Ovary (tissue), 9 donors: ENCODE measurements around the gene EXOC6B. TPM values are rescaled to one million over a fixed set of nuclear protein-coding genes. Genes with fewer than 3 reads are reported as not detected.
A peak's percentile ranks its signal among the peaks of the same experiment; 100 is the strongest.
"Not testable (repeated sequence)": the region's sequence is repeated elsewhere in the genome, so short reads cannot be mapped to it uniquely, and the experiment has no call there.

Source experiments
- DNase-seq, 5 donors: peaks; one replicate each; pipeline ENCODE4 v3.0.0-alpha.2; 2019 to 2020
- H3K27ac ChIP-seq, 2 donors: fragments of 200-600 bp; one replicate each; pipeline versions ENCODE4 v1.5.1 to v1.8.0; 2019 to 2022
- H3K27me3 ChIP-seq: fragments of 200-600 bp; one replicate; pipeline ENCODE4 v1.8.0; 2022
- H3K36me3 ChIP-seq: fragments of 200-600 bp; sonication (generic); one replicate; pipeline ENCODE4 v1.5.1; 2019
- H3K4me1 ChIP-seq: one replicate; pipeline ENCODE4 v1.8.1; 2013; ENCODE audit warnings: mild to moderate bottlenecking, moderate library complexity; ENCODE audit not compliant: insufficient read depth
- H3K4me3 ChIP-seq: fragments of 200-600 bp; sonication (generic); one replicate; pipeline ENCODE4 v1.5.1; 2017
- H3K9me3 ChIP-seq, 2 donors: fragments of 200-600 bp in 1 of 2; sonication (generic) in 1 of 2; one replicate each; pipeline versions ENCODE4 v1.5.1 to v1.8.1; 2013 to 2019; ENCODE audit warnings: mild to moderate bottlenecking in 1 of 2, moderate library complexity in 1 of 2
- EP300 ChIP-seq: sonication (generic); formaldehyde crosslinking; IDR thresholded peaks from one replicate; pipeline ENCODE4 v1.6.1; 2017; ENCODE audit warnings: antibody characterized with exemption
- POLR2A ChIP-seq: fragments of 450-650 bp; IDR thresholded peaks from one replicate; pipeline ENCODE4 v1.6.1; 2017; ENCODE audit warnings: antibody characterized with exemption, mild to moderate bottlenecking, moderate library complexity
- WGBS, 3 donors: extraction: QIAGEN DNeasy Blood & Tissue Kit in 1 of 3; methylation state at CpG; one replicate each; pipeline versions ENCODE4 v1.1.5 to v1.1.7; 2013 to 2017; 5-methylcytosine and 5-hydroxymethylcytosine counted together
- intact Hi-C, 4 donors: fragments of 100-400 bp; cut with DNase I; formaldehyde crosslinking; loops; one replicate each; pipeline versions ENCODE4 v1.11.0 to v1.15.1; 2022 to 2023
- polyA plus RNA-seq, 2 donors: library from polyadenylated mRNA; stranded (reverse); fragments of 200-250 nt in 1 of 2; fragments of 350-450 nt in 1 of 2; fragmentation: Illumina TruSeq in 1 of 2; extraction: RNeasy Lipid Tissue Mini Kit (QIAGEN cat#74804) in 1 of 2; gene quantifications; one replicate each; pipeline ENCODE4 v1.2.3, GENCODE V29; 2013 to 2014
- total RNA-seq, 7 donors: library from RNA; depleted of rRNA in 2 of 7; stranded (reverse); fragments of >200 nt in 2 of 7; fragmentation: NEBNext Ultra II Directional in 3 of 7; extraction: Animal tissue kit (Norgen Biotek cat#: 25700) in 3 of 7; gene quantifications; one replicate each; pipeline versions ENCODE4 v1.1.0 to v1.2.4, GENCODE V29; 2016 to 2023
- TF ChIP-seq, protein P1 (sequence below), 3 donors: fragments of 450-650 bp in 2 of 3; fragments of 200-600 bp in 1 of 3; IDR thresholded peaks; one replicate each; pipeline versions ENCODE4 v1.5.1 to v1.8.0; 2016 to 2022; ENCODE audit warnings: antibody characterized with exemption in 3 of 3, mild to moderate bottlenecking in 1 of 3
- donor health status: DM: no; HTN: no; CAD: no; lungs with moderate emphysema.
- donor health status: DM: no; HTN: no; CAD: no.
- donor health status: Bipolar disorder and iron deficiency.
- donor health status: DM: yes; HTN: yes; CAD: no.
- donor health status: DM: no; HTN: no; CAD: no.
- donor health status: DM: yes; HTN: yes; CAD: no.

EXOC6B gene
- total and polyA plus RNA-seq, 9 donors = 11.9 to 84.9 (median 57.8) TPM

DNA sequence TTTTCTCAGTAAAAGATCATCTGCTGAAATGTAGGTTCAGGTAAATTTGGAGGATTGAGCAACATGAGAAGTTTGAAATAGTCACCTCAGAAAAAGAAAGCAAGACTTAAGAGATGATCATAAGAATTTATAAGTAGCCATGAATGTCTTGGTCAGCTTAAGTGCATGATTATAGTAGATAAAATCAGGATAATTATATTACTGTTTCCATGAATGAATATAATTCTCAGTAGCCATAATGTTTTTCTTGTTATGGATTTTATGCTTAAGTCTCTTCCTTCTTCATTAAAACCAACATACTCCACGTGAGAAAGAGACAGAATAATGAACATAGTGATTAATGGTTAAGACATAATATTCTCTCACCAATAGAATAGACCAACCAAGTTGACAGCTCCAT, 223.7 kb downstream of the EXOC6B start:
- WGBS, 3 donors = 83 to 93% (median 91%) methylated on average over 1 of the region's 1 CpG
- intact Hi-C loops = no loop called here
- no peak for TF ChIP-seq POLR2A
- TF ChIP-seq, protein P1, sequence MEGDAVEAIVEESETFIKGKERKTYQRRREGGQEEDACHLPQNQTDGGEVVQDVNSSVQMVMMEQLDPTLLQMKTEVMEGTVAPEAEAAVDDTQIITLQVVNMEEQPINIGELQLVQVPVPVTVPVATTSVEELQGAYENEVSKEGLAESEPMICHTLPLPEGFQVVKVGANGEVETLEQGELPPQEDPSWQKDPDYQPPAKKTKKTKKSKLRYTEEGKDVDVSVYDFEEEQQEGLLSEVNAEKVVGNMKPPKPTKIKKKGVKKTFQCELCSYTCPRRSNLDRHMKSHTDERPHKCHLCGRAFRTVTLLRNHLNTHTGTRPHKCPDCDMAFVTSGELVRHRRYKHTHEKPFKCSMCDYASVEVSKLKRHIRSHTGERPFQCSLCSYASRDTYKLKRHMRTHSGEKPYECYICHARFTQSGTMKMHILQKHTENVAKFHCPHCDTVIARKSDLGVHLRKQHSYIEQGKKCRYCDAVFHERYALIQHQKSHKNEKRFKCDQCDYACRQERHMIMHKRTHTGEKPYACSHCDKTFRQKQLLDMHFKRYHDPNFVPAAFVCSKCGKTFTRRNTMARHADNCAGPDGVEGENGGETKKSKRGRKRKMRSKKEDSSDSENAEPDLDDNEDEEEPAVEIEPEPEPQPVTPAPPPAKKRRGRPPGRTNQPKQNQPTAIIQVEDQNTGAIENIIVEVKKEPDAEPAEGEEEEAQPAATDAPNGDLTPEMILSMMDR (IDR thresholded peaks at IDR 0.05) = no peak
- no peak for TF ChIP-seq EP300

DNA sequence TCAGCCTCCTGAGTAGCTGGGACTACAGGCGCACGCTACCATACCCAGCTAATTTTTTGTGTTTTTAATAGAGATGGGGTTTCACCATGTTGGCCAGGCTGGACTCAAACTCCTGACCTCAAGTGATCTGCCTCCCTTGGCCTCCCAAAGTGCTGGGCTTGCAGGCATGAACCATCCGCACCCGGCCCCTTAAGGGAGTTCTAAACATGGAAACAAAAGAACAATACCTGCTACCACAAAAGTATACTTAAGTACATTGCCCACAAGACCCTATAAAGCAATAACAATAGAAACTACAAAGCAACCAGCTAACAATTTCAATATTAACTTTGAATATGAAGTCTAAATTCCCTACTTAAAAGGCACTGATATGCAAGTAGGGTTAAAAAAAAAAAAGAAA, 242.0 kb downstream of the EXOC6B start:
- H3K27ac ChIP-seq, H3K36me3 ChIP-seq, H3K4me3 ChIP-seq, H3K27me3 ChIP-seq, DNase-seq, H3K9me3 ChIP-seq, H3K4me1 ChIP-seq: not testable (repeated sequence)
- 95 to 100% (median 97%) methylated on average over 4 of the region's 4 CpGs for WGBS, 3 donors
- intact Hi-C loops = loop anchor here in 1 of 4 donors (10.0 kb wide), 1 partner anchor 659 kb away; no protein-coding TSS in a partner anchor

More for the DNA sequence above, 223.7 kb downstream of the EXOC6B start:
- DNase-seq = no peak
- H3K4me3 ChIP-seq = no peak overlapping the region
- H3K27ac ChIP-seq = no peak overlapping the region
- no peaks in the 10 kb centered on the region for H3K36me3 ChIP-seq
- no peaks in the 10 kb centered on the region for H3K27me3 ChIP-seq
- peaks cover 2% of the 10 kb centered on the region for H3K4me1 ChIP-seq
- no peaks in the 10 kb centered on the region for H3K9me3 ChIP-seq

DNA sequence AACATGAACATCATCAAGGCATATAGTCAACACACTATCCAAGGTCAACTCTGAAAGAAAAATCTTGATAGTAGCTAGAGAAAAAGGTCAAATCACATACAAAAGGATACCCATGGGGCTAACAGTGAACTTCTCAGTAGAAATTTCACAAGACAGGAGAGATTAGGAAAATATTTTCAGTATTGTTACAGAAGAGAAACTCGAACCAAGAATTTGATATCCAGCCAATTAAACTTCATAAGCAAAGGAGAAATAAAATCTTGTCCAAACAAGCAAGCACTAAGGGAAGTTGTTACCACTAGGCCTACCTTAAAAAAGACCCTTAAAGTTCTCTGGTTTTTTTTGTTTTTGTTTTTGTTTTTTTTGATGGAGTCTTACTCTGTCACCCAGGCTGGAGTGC, 242.5 kb downstream of the EXOC6B start:
- Histone ChIP-seq H3K9me3 (no peaks in the 10 kb centered on the region), H3K4me1 (no peaks in the 10 kb centered on the region), H3K27me3 (no peaks in the 10 kb centered on the region), H3K36me3 (no peaks in the 10 kb centered on the region), H3K4me3 (no peak overlapping the region), H3K27ac (no peak overlapping the region)
- intact Hi-C loops = loop anchor here in 1 of 4 donors (10.0 kb wide), 1 partner anchor 659 kb away; no protein-coding TSS in a partner anchor
- TF ChIP-seq, protein P1 (IDR thresholded peaks at IDR 0.05) = no peak
- TF ChIP-seq POLR2A (no peak), EP300 (no peak)
- no peak for DNase-seq
- 8 to 30% (median 9%) methylated on average over 1 of the region's 1 CpG for WGBS, 3 donors

DNA sequence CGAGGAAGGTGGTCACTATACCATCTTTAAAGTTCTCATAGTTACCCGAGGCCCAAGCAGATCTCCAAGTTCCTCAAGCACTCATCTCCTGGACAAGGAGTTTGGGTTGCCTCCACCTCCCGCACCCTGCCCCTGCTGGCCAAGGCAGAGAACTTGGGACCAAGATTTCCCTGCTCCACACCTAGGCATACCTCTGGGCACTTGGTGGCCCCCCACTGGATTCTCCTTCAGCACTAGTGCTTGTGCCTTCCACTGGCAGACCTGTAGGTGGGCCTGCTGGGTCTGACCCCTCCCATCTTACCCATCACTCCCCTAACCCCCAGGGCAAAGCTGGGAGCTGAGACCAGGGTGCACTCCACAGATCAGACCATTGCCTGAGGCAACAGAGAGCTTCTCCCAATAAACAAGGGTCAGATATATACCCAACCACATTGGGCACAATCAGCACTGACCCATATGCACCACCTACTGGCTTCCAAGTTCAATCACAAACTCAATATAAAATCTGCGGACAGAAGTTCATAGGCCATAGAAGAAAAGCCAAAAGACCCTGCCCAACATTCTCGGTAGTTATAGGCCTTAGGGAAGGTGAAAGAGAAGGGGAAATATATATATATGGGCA, 244.2 kb downstream of the EXOC6B start:
- Histone ChIP-seq H3K4me3 (no peak overlapping the region), H3K4me1 (no peaks in the 10 kb centered on the region), H3K27me3 (no peaks in the 10 kb centered on the region), H3K27ac (no peak overlapping the region), H3K36me3 (no peaks in the 10 kb centered on the region), H3K9me3 (no peaks in the 10 kb centered on the region)
- TF ChIP-seq EP300 = no peak
- no peak for TF ChIP-seq POLR2A
- TF ChIP-seq, protein P1 (IDR thresholded peaks at IDR 0.05) = no peak
- WGBS, 3 donors = 73 to 76% (median 75%) methylated on average over 5 of the region's 5 CpGs
- DNase-seq = no peak
- intact Hi-C loops = loop anchor here in 1 of 4 donors (10.0 kb wide), 1 partner anchor 657 kb away; no protein-coding TSS in a partner anchor

DNA sequence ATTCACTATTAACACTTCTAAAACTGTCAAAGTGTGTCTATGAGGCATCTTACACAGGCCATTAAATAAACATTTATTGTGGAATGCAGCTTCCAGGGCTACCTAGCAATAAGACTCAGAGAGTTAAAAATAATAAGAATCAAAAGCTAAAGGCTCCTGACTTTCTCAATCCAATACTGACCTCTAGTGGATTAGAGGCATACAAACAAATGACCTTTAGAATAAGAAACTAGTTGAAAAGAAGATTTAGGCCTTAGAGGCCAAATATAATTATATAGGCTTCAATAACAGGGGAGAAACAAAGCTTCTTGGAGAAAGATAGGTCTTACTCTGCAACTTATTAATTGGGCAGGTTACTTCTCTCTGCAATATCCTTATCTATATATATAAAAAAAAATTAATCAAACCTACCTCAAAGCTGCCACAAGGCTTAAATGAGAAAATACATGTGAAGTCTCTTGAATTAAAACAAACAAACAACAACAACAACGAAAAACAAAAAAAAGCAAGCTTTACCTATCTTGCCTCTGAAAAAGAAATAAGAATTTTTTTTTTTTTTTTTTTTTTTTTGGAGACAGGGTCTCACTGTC, 246.1 kb downstream of the EXOC6B start:
- H3K36me3 ChIP-seq = no peaks in the 10 kb centered on the region
- H3K4me1 ChIP-seq = peaks cover 2% of the 10 kb centered on the region
- TF ChIP-seq, protein P1 (IDR thresholded peaks at IDR 0.05) = peak; percentile 25 to 51 (median 28)
- TF ChIP-seq POLR2A = no peak
- 57 to 72% (median 65%) methylated on average over 1 of the region's 1 CpG for WGBS, 3 donors
- H3K9me3 ChIP-seq = no peaks in the 10 kb centered on the region
- intact Hi-C loops = loop anchor here in 3 of 4 donors (5.0 to 10.0 kb wide), 3 partner anchors 655 to 1032 kb away; no protein-coding TSS in a partner anchor
- H3K27me3 ChIP-seq = no peaks in the 10 kb centered on the region
- DNase-seq = no peak
- no peak overlapping the region for H3K27ac ChIP-seq
- no peak overlapping the region for H3K4me3 ChIP-seq
